Stimulated activated CD4-positive, alpha-beta T cell treated with anti-CD3 and anti-CD28 coated beads, Interleukin-2, amount 100 ng/mL, for 24 hours (primary cell): ENCODE results near the gene OR4D2.
A peak's percentile ranks its signal among the peaks of the same experiment; 100 is the strongest.
"Not testable (repeated sequence)": the region's sequence is repeated elsewhere in the genome, so short reads cannot be mapped to it uniquely, and the experiment has no call there.

Source experiments
- DNase-seq, 2 donors: peaks; one replicate each; pipeline ENCODE4 v3.0.0-alpha.2; 2020

Gene OR4D2

DNA sequence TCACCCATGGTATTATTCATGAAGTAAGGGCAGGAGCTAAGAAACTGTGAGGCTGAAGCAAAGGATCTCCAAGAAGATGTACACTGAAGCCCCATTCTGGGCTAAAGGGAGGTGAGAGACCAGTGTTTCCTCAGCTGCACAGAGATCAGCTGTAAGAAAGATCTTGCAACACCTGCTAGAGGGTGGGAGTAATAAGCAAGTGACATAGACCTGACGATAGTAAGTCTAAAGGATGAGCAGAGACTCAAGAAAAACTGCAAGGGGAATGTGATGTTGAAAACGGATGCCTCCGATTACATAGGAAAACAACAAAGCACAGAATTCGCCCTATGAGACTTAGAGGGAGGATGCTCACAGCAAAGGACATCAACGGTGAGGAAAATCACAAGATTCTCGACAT is at the start of gene OR4D2:
Gene OR4D2 (plus strand): TSS at position 301 of the 400 bp plus-strand sequence. CDS start 2,674 bp downstream, outside the sequence.
- no peak for DNase-seq

DNA sequence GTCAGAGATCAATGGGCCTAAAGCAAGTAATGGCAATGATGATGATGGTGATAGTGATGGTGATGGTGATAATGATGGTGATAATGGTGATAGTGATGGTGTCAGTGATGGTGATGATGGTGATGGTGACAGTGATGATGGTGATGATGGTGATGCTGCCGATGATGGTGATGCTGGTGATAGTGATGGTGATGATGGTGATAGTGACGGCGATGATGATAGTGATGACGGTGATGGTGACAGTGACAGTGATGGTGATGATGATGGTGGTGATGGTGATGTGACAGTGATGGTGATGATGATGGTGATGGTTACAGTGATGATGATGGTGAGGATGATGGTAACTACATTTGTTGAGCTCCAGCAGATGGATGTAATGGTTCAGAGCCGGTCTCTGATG is 49.4 kb upstream of the OR4D2 start:
- DNase-seq, result no peak

DNA sequence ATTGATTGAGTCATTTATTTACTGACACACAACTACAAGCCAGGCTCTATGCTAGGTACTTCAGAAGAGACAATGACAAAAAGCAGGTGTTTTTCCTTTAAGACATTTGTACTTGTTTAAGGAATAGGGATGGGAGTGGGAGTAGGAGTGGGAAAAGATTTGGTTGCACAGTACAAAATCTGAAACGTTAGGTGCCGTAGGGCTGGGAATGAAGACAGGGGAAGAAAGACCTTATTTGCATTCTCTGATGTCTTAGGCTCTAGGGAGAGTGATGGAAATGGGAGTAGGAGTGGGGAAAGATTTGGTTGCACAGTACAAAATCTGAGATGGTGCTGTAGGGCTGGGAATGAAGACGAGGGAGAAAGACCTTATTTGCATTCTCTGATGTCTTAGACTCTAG is 47.3 kb upstream of the OR4D2 start:
- no peak for DNase-seq

DNA sequence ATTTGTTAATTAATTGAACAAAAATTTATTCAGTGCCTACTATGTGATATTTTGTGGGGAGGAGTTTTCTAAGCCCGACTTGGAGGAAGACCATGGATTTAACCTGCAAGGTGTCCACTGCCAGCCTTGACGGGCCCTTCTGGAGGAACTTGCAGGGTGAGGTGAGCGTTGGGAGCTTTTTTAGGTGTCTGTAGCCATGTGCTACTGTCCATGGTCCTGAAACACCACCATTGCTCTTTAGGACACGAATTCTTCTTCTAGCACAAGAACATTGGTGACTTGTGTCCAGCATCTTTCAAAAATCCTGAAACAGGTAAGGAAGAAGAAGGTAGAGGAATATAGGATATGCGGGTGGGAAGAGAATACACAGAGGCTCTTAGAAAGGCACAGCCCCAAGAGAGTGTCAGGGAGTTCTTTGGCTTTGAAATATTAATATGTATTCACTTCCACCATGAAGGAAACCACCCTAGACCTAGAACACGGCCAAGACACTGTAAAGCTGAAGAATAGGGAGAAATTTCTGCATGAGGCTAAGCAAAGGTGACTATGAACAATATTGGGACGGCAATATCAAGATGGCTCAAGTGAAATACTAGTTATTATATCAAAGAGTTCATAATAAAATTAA is 46.5 kb upstream of the OR4D2 start:
- peak; percentile 26 to 58 for DNase-seq

DNA sequence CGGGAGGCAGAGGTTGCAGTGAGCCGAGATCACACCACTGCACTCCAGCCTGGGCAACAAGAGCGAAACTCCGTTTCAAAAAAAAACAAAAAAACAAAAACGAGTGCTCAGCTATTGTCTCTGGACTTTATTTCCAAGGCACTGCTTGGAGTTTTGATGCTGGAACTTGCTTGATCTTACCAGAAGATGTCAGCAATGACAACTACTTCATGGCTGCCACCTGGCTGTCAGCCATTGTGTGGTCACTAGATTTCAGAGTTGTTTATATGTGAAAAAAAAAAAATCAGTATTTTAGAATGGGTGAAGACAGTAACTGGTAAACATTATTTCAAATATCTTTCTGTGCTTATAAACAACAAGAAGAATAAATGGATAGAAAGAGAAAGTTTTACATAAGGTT is 44.9 kb upstream of the OR4D2 start:
- no peak for DNase-seq

DNA sequence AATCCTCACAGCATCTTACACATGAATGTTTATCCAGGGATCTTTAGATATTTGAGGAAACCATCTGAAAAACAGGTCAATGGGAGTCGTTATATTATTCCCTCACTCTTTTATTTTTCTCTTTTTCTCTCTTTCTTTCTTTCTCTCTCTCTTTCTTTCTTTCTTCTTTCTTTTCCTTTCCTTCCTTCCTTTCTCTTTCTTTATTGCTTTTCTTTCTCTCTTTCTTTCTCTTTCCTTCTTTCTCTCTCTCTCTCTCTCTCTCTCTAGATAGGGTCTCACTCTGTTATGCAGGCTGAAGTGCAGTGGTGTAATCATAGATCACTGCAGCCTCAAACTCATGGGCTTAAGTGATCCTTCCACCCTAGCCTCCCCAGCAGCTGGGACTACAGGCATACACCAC is 38.9 kb upstream of the OR4D2 start:
- no peak for DNase-seq

DNA sequence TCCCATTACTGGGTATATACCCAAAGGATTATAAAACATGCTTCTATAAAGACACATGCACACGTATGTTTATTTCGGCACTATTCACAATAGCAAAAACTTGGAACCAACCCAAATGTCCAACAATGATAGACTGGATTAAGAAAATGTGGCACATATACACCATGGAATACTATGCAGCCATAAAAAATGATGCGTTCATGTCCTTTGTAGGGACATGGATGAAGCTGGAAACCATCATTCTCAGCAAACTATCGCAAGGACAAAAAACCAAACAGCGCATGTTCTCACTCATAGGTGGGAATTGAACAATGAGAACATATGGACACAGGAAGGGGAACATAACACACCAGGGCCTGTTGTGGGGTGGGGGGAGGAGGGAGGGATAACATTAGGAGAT is 34.1 kb upstream of the OR4D2 start:
- DNase-seq, result not testable (repeated sequence)

DNA sequence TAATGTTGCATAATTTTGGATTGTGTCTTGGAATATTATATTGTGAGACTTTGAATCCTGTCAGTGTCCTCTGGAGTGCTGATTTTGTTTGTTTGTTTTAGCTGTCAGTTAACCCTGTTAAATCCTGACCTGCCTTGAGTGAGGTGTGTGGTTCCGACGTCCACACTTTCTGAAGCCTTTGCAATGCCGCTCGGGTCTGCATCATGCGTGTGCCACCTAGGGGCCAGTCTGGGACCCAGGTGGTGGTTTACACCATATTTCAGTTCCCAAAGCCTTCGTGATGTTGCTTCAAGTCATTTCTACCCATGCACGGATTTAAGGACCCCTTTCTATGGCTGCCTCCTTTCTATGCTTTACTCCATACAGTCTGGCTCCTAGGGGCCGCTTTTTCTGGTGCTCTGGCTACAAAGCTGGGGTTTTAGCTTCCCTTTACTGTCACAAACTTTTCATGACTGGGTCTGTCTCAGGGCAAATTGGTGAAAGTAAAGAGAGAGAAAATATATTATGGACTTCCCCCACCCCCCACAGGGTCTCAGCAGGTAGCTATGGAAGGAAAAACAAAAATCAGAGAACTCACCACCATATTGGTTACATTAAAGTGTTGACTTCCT is 30.0 kb upstream of the OR4D2 start:
- DNase-seq, result no peak

DNA sequence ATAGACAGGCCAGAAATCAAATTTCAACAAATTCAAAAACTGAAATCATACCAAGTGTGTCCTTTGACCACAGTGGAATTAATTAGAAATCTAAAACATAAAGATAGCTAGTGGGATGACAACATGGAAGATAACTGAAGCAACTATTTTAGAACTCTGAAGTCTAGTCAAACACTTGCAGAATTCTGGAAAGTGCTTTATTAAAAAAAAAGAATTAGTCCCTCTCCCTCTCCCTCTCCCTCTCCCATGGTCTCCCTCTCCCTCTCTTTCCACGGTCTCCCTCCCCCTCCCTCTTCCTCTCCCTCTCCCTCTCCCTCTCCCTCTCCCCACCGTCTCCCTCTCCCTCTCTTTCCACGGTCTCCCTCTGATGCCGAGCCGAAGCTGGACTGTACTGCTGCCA is 25.3 kb upstream of the OR4D2 start:
- DNase-seq, result no peak

DNA sequence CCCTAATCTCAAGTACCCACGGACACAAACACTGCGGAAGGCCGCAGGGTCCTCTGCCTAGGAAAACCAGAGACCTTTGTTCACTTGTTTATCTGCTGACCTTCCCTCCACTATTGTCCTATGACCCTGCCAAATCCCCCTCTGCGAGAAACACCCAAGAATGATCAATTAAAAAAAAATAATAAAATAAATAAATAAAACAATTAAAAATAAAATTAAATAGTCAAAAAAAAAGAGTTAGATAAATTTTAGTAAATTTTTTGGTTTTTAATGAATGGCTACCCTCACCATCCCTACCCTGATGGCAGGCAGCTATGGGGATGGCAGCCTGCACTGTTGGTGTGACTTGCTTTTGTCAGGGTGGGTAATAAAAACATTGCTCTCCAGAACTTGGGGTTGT is 23.4 kb upstream of the OR4D2 start:
- DNase-seq, result not testable (repeated sequence)

DNA sequence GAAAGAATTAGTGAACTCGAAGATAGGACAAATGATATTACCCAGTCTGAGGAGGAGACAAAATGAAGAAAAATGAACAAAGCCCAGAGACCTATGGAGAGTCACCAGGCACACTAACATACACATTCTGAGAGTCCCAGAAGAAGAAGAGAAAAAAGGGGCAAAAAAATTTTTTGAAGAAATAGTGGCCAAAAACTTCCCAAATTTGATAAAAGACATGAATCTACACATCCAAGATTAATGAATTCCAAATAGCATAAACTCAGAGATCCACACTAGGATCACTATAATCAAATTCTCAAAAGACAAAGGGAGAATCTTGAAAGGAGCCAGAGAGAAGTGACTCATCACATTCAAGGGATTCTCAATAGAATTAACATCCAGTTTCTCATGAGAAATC is 22.0 kb upstream of the OR4D2 start:
- no peak for DNase-seq

DNA sequence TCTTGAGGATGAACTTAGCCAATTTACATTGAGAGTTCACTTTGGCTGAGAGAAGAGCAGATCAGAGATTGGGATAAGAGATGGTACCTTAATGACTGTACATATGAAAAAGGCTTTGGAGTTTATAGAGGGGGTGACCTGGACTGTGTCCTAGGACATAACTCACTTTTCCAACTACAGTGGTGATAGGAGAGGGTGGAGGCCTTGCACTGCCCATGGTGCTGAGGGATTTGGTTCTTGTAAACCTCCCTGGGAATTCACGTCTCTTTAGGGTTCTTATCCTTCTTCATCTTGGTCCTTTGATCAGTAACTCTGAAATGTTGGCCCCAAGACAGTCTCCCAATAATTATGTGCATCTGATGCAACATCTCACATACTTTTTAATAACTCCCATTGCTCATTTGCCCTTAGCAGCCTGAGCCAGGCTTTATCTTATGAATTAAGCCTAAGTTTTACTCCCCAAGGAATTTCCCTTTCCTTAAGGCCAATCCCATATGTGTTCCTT is 18.8 kb upstream of the OR4D2 start, which contains the start of gene OR4D1:
Gene OR4D1 (plus strand): TSS at position 455 of the 505 bp plus-strand sequence. CDS start 6,770 bp downstream, outside the sequence.
- no peak for DNase-seq

DNA sequence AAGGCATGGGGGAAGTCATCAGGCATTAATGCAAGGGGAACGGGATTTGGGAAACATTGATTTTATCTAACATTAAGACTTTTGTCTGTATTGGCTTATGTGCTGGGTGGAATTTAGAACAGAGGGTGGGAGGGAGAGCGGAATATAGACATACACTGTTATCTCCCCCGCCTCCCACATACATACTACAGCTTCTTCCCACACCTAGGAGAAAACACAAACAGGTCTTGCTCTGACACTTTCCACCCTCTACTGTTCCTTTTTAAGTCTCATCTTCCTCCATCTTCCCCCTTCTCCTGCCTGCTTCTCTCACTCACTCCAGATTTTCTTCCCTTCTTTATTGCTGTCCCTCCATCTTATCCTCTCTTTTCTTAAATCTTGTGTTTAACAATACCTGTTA is 18.2 kb upstream of the OR4D2 start:
- DNase-seq, result no peak

DNA sequence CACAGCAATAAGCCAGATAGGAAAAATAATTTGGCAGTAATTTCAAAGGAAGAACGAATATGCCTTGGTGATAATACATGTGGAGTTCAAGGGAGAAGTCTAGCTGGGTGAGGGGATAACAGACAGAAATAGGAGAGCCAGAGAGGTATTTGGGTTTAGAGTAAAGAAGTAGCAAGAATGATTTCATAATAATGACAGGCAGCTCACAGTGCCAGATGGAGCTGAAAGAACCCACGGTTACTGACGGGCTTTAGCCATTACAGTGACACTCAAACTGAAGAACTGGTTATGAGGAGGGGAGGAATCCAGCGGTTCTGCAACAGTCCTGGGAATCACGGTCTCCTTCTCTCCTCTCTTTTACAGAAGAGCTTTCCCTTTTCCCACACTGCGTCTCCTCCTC is 16.4 kb upstream of the OR4D2 start:
- no peak for DNase-seq

DNA sequence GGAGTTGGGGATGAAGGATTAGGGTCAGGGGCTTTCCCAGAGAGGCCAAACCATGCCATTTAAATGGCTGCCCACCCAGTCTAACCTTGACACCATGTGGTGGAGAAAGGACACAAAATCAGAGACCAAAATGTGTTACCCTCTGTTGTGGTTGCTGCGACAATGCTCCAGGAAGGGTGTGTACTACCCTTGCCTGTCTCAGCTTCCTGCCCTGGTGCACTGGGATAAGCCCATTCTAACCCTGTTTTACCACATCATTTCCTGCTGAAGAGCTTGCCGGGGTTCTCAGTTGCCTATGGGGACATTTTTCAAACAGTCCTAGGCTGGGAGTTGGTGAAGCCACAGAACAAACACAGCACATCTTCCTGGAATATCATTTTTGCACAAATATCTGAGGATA is 13.7 kb upstream of the OR4D2 start:
- peak; percentile 36 to 44 for DNase-seq

DNA sequence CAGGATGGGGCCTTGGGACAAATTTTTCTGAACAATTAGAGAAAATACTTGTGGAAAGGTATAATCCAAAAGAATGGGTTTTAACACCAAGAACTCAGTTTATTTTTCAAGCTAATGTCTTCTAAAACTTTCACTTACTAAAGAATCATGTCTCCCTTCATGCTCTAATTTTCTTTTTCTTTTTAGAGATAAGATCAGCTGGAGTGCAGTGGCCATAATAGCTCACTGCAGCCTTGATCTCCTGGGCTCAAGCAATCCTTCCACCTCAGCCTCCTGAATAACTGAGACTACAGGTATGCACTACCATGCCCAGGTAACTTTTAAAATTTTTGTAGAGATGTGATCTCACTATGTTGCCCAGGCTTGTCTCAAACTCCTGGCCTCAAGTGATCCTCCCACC is 13.1 kb upstream of the OR4D2 start:
- DNase-seq, result no peak

DNA sequence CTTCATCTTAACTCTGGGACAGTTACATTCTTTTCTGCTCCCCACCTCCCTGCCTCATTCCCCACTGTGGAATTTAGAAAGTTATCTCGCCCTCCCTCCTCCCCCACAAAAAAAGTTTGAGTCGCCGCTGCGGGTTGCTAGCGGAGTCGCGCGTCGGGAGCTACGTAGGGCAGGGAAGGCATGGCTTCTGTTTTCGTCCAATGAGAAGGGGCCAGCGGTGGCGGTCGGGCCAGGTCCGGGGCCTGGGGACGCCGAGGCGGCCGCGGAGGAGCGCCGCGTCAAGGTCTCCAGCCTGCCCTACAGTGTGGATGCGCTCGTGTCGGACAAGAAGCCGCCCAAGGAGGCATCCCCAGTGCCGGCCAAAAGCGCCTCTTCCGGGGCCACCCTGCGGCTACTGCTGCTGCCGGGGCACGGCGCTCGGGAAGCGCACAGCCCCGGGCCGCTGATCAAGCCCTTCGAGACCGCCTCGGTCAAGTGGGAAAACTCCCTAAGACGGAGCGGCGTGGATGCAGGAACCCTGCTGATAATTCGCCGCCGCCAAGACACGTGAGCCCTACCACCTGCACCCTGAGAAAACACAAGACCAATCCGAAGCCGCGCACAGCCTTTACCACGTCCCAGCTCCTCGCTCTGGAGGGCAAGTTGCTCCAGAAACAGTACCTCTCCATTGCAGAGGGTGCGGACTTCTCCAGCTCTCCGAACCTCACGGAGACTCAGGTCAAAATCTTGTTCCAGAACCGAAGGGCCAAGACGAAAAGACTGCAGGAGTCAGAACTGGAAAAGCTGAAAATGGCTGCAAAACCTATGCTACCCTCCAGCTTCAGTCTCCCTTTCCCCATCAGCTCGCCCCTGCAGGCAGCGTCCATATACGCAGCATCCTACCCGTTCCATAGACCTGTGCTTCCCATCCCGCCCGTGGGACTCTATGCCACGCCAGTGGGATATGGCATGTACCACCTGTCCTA is 9.7 kb upstream of the OR4D2 start:
- DNase-seq, result peak; percentile 70 to 73

DNA sequence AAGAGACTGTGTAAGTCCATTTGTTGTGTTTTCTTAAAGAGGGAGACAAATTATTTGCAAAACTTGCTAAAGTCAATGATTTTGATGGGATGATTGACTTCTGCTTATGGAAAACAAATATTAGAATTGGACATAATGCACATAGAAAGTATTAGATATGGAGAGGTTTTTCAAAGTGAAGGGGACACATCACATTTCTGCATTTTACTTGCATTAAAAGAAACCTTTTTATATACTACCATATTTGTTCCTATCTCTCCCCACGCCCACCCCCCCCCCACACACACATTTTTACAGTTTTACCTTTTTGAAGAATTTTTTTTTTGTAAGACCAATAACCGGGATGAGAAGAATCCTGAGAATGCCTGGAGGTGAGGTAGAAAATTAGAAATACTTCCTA is 8.6 kb upstream of the OR4D2 start:
- DNase-seq, result no peak

DNA sequence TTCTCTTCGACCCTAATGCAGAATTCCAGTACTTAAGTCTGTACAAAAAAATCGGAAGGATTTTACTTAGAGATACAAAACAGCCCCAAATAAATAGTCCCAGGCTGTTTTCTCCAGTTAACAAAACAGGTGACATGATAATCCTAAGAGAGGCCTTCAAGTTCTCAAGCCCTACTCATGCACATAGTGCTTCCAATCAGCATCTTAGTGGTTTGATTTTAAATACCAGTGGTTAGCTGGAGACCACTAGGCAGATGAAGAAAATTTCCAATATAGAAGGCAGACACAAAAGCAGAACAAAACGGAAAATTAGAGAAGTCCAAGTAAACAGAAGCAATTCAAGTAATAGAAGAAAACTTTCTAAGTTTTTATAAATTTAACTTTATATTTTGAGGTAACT is 5.2 kb upstream of the OR4D2 start:
- no peak for DNase-seq

DNA sequence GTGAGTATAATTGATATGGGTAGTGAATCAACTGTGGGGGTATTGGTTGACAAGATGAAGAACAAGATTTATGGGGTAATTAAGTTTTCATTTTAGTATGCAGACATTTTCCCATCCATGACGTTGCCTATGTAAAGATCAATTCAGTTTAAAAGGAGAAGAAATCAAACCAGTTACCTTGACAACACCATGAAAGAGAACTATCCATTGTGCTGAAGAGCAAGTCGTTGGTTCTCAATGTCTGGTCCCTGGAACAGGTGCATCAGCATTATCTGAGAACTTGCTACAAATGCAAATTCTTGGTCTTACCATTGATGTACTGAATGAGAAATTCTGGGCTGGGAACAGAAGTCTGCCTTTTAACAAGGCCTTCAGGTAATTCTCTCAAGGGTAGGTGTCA is 801 bp upstream of the OR4D2 start:
- no peak for DNase-seq

DNA sequence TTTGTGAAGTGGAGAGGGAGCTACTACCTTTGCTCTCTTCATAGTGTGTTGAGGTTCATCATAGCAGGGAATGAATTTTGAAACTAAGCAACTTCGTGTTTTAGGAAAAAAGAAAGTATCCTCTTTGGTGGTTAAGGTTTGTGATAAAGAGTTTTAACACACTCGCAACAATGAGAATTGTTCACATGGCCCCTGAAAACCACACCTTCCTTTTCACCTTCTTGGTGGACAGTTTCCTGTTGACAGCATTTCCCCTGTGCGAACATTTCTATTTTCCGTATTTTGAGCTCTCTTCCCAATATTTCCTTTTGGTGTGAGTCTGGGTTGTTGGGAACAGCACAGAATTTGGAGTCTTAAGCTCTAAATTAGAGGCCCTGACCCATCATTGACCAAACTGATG is 3.8 kb downstream of the OR4D2 start:
- DNase-seq, result no peak

DNA sequence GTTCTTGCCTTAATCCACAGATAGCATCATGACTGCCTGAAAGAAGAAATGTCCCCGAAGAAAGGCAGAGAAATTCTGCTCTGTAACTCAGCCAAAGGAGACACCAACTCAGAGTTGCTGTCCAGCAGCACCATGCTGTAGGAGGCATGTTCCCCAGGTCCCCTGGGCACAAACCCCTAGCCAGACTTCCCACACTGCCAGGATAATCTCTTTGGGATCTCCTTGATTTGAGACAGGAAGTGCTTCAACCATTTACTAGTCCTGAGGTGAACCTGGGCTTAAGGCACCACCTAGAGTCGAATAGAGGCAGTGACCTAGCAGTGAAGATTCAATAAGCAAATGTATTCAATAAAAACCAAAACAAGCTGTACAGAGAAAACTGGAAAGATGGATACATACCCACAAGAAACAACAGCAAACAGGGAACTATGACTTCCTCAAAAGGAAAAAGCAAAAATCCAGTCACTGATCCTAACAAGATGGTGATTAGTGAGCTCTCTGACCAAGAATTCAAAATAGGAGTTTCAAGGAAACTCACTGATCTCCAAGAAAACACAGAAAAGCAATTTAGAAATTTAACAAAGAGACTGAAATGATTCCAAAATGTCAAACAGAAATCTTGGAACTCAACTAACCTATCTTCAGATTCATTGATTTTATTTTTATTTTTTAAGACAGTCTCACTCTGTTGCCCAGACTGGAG is 5.7 kb downstream of the OR4D2 start:
- peak; percentile 19 to 38 for DNase-seq

DNA sequence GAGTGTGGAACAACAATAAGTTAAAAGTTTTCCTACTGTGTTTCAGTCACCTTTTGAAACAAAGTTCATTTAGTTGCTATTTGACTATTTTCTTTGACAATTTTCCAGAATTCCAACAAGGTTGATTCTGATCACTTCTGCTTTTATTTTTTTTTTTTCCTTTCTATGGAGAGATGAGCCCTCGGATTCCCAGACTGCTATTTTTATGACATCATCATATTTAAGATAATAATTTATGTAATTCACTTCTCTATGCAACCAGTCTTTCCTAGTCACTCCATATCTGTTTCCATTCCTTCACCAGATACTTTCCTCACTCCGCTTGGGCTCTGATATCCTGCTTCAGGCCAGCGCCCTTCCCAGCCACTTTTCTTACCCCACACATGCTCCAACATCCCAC is 8.1 kb downstream of the OR4D2 start:
- DNase-seq, result no peak
